AG08395 (cell line): ENCODE data around the gene CARMIL1.
A peak's percentile ranks its signal among the peaks of the same experiment; 100 is the strongest.

ENCODE experiments used
- DNase-seq: peaks from one replicate; pipeline ENCODE4 v3.0.0; 2012; ENCODE audit warnings: mixed read lengths, low spot score

Gene CARMIL1

DNA sequence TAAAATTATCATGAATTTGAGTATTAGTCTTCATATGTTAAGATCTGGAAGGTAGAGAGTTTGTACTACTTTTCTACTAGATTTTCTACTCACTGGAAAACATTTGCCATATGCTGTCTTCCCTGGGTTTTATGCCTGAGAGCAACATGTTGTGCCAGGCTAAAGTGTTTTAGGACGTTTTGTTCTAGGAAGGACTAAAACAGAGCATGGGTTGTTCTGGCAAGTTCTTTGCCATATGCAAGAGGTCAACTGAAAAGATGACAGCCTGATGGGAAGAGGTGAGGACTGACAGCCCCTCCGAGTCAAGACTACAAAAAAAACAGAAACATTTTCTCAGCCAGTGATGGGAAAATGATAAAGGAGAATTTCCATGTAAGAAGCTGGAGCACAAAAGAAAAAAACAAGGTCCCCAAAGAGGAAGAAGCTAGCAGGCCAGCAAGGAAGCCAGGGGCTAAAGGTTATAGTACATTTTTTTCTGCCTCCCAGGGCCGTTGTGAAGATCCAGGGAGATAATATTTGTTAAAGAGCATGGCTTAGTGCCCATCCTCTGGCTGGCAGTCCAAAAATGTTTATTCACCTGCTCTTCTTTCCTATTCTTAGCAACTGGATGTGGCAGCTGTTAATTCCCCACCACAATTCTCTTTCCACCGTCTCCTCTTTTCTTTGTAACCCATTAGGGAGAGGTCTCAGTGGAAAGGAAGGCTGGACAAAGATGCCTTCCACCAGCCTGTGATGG, 380.6 kb downstream of the CARMIL1 start:
- no peak for DNase-seq

DNA sequence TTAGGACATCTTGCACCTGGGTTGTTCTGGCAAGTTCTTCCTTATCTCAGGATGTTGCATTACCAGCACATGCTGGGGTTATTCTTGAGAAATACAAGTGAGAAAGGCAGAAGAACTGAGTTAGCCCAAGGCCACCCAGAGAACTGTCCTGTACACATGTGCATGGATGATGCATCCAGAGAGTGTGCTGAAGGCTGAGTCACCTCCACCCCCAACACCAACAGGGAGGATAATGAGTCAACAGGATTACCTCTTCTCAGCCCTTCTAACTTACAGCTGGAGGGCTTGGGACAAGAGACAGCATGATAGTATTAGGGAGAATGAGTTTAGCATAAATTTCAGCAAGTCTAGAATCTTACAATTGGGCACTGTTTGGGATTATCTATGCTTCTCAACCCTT, 381.3 kb downstream of the CARMIL1 start:
- DNase-seq = peak; percentile 52

DNA sequence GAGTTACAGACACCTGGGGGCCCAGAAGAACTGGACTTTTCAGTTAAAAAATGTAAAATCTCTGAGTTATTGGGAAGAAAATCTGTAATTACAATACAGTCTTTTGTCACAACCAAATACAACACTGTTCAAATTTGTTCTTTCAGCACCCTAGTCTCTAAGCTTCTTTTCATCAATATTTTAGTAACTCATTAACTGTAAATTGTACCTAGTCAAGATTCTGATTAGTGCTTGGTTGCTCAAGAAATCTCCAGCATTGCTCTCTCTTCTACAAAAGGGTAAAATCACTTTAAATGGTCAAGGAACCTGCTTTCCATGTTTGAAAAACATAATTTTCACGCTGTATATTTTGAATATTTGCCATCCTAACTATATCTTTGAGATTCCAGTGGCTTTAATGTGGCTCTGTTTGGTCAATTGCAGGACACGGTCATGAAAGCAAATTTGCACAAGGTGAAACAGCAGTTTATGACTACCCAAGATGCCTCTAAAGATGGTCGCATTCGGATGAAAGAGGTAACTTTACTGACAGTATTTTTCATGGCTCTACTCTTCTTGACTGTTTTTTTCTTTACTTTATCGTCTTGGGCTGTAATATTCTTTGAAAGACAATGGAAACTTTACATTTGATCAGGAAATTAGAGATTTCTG, 382.1 kb downstream of the CARMIL1 start:
- DNase-seq = no peak

DNA sequence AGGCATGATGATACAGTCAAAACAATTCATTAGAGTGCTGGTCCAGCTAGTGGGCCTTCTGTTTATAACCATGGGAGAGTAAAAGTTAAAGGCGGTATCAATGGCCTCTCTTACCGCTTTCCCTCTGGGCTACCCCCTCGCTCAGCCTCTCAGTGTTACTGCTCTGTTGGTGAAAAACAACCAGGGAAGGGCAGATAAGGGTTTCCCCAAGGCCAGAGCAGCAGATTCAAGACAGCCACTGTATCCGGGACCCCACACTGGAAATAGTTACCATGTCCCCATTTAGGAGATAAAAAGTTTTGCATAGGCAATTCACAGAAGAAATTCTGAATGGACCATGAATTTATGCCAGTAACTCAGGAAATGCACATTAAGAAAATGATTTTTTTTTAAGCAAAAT, 386.3 kb downstream of the CARMIL1 start:
- no peak for DNase-seq

DNA sequence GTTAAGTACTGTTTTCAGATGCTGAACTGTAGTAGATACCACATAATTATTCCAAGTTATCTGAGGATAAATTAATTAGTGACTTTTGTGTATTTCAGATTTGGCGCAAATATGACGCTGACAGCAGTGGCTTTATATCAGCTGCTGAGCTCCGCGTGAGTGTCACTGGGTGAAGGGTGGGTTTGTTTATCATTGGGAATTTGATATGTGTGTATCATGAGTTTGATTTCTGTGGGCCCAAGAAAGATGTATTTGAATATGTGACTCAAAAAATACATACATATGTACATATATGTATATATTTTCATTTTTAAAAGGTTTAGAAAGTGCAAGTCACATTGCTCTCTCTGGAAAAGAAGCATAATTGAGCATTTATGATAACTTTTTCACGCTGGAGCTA, 390.2 kb downstream of the CARMIL1 start:
- DNase-seq = no peak
